HG03460 (cell line): ENCODE results near the gene STXBP5.

Source experiments
- ATAC-seq: cut with Tn5 transposase; IDR thresholded peaks from one replicate; pipeline ENCODE4 v1.9.1; 2021; ENCODE audit not compliant: unreplicated experiment

Gene STXBP5

GRCh38 chr6:147204060-147204785 is at the start of gene STXBP5:
TSS of gene STXBP5 (plus strand) at chr6:147204417. CDS start at chr6:147204533, 116 bp downstream.
- peak; percentile 22 for ATAC-seq

GRCh38 chr6:147154454-147154853 is 49.8 kb upstream of the STXBP5 start:
- ATAC-seq, result no peak

- ATAC-seq, result no peak
Observed at GRCh38 chr6:147156218-147156617, 48.0 kb upstream of the STXBP5 start.

GRCh38 chr6:147156799-147157382 is 47.3 kb upstream of the STXBP5 start:
- no peak for ATAC-seq

GRCh38 chr6:147157930-147158329 is 46.3 kb upstream of the STXBP5 start:
- no peak for ATAC-seq

GRCh38 chr6:147158881-147159280 is 45.3 kb upstream of the STXBP5 start:
- no peak for ATAC-seq

GRCh38 chr6:147159536-147160374 is 44.5 kb upstream of the STXBP5 start:
- no peak for ATAC-seq

- no peak for ATAC-seq
Observed at GRCh38 chr6:147160593-147160992, 43.6 kb upstream of the STXBP5 start.

- ATAC-seq, result no peak
Observed at GRCh38 chr6:147161253-147161973, 42.8 kb upstream of the STXBP5 start.

GRCh38 chr6:147161974-147162495 is 42.2 kb upstream of the STXBP5 start:
- ATAC-seq, result no peak

- no peak for ATAC-seq
Observed at GRCh38 chr6:147164761-147165160, 39.5 kb upstream of the STXBP5 start.

GRCh38 chr6:147166360-147166944 is 37.8 kb upstream of the STXBP5 start:
- no peak for ATAC-seq

- no peak for ATAC-seq
Observed at GRCh38 chr6:147166992-147167391, 37.2 kb upstream of the STXBP5 start.

- ATAC-seq, result no peak
Observed at GRCh38 chr6:147167576-147168461, 36.4 kb upstream of the STXBP5 start.

GRCh38 chr6:147169529-147169928 is 34.7 kb upstream of the STXBP5 start:
- ATAC-seq, result no peak

- no peak for ATAC-seq
Observed at GRCh38 chr6:147170269-147170668, 33.9 kb upstream of the STXBP5 start.

- no peak for ATAC-seq
Observed at GRCh38 chr6:147173140-147173539, 31.1 kb upstream of the STXBP5 start.

GRCh38 chr6:147173675-147174308 is 30.4 kb upstream of the STXBP5 start:
- ATAC-seq, result no peak

GRCh38 chr6:147176795-147177194 is 27.4 kb upstream of the STXBP5 start:
- ATAC-seq, result no peak
